ENCODE data around the gene WDR72. TPM values are rescaled to one million over a fixed set of nuclear protein-coding genes. Genes with fewer than 3 reads are reported as not detected.

The WDR72 gene
- total RNA-seq, 1 donor = not detected

- DNase-seq (ENCODE audit: low read depth) = no peak
- no peak overlapping the region for H3K4me3 ChIP-seq (ENCODE audit: low read depth, low read length)
- TF ChIP-seq CTCF (IDR thresholded peaks at IDR 0.05; ENCODE audit: insufficient read depth, low read depth, low read length) = no peak
Observed at GRCh38 chr15:53530761-53531160, 228.7 kb downstream of the WDR72 start.

- DNase-seq (ENCODE audit: low read depth) = no peak
- TF ChIP-seq CTCF (IDR thresholded peaks at IDR 0.05; ENCODE audit: insufficient read depth, low read depth, low read length) = no peak
- H3K4me3 ChIP-seq (ENCODE audit: low read depth, low read length) = no peak overlapping the region
Observed at GRCh38 chr15:53527996-53528395, 231.5 kb downstream of the WDR72 start.

GRCh38 chr15:53525894-53526293 is 233.6 kb downstream of the WDR72 start:
- H3K4me3 ChIP-seq (ENCODE audit: low read depth, low read length) = no peak overlapping the region
- DNase-seq (ENCODE audit: low read depth) = no peak
- TF ChIP-seq CTCF (IDR thresholded peaks at IDR 0.05; ENCODE audit: insufficient read depth, low read depth, low read length) = no peak

GRCh38 chr15:53522991-53523390 is 236.5 kb downstream of the WDR72 start:
- no peak for DNase-seq (ENCODE audit: low read depth)
- no peak overlapping the region for H3K4me3 ChIP-seq (ENCODE audit: low read depth, low read length)
- TF ChIP-seq CTCF (IDR thresholded peaks at IDR 0.05; ENCODE audit: insufficient read depth, low read depth, low read length) = no peak

DNA sequence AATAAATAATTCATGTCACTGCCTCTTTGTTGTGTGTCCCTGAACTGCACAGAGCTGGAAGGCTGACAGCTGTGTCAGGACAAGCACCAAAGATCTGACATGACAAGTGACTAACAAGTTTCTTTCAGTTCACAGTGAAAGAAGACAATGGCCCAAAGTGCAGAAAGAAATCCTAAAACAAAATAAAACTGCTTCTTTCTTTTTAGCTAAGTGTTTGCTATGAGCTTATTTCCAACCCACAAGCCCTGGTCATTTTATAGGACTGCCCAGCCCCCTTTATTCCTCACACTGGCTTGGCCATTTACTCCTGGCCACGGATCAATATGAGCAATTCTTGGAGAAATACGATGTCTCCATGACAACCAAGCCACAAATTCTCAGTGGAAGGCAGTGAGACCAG is 238.5 kb downstream of the WDR72 start:
- no peak for DNase-seq (ENCODE audit: low read depth)
- no peak for TF ChIP-seq CTCF (IDR thresholded peaks at IDR 0.05; ENCODE audit: insufficient read depth, low read depth, low read length)
- H3K4me3 ChIP-seq (ENCODE audit: low read depth, low read length) = no peak overlapping the region

- no peak overlapping the region for H3K4me3 ChIP-seq (ENCODE audit: low read depth, low read length)
- DNase-seq (ENCODE audit: low read depth) = no peak
- TF ChIP-seq CTCF (IDR thresholded peaks at IDR 0.05; ENCODE audit: insufficient read depth, low read depth, low read length) = no peak
Observed at GRCh38 chr15:53513431-53513830, 246.0 kb downstream of the WDR72 start.

- no peak overlapping the region for H3K4me3 ChIP-seq (ENCODE audit: low read depth, low read length)
- DNase-seq (ENCODE audit: low read depth) = no peak
- TF ChIP-seq CTCF (IDR thresholded peaks at IDR 0.05; ENCODE audit: insufficient read depth, low read depth, low read length) = no peak
Observed at GRCh38 chr15:53512029-53512428, 247.4 kb downstream of the WDR72 start.
